Measurements from ENCODE around the gene RNF212B. TPM values are rescaled to one million over a fixed set of nuclear protein-coding genes. Genes with fewer than 3 reads are reported as not detected.

The RNF212B gene
- total RNA-seq, 1 donor from 2014 or later: not detected

DNA sequence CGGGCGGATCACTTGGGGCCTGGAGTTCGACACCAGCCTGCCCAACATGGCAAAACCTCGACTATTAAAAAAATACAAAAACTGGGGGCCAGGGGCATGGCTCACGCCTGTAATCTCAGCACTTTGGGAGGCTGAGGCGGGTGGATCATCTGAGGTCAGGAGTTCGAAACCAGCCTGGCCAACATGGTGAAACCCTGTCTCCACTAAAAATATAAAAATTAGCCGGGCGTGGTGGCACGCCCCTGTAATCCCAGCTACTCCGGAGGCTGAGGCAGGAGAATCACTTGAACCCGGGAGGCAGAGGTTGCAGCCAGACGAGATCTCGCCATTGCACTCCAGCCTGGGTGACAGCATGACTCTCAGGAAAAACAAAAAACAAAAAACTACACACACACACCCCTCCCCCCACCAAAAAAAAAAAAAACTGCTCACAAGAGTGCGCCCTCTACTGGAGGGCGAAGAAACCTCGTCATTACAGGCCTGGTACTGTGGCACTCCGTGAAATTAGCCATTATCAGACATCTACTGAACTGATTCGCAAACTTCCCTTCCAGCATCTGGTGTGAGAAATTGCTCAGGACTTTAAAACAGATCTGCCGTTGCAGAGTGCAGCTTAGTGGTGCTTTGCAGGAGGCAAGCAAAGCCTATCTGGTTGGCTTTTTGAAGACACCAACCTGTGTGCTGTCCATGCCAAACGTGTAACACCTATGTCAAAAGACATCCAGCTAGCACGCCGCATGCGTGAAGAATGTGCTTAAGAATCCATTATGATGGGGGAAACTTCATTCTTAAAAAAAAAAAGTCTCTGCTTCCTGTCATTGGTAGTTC, 57.2 kb downstream of the RNF212B start:
- intact Hi-C loops (cut with micrococcal nuclease): loop anchor here (1.0 to 2.0 kb wide), 5 partner anchors 9 to 309 kb away; partner anchors contain the start of genes HOMEZ and RNF212B

DNA sequence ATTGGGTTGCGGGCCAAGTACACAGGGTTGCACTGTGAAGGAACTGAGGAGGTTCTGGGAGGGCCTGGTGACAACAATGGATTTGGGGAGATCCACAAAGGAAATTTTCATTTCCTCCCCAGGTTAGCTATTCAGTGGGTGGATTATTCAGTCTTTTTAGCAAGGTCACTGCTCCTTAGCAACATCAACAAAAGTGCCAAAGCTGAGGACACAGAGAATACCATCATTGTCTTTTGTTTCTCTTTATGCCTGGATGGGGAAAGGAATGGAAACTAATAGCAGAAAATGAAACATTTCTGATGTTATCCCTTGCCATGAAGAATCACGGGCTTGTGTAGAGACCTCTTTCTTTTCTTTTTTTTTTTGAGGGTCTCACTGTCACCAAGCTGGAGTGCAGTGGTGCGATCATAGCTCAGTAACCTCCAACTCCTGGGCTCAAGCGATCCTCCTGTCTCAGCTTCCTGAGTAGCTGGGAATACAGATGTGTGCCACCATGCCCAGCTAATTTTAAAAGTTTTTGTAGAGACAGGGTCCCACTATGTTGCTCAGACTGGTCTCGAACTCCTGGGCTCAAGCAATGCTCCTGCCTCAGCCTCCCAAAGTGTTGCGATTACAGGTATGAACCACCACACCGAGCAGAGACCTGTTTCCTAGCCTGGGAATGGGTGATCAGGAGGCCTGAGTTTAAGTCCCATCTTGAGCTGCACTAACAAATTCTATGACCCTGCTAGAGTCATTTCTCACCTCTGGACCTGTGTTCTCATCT, 58.5 kb downstream of the RNF212B start:
- intact Hi-C loops (cut with micrococcal nuclease): no loop called here

DNA sequence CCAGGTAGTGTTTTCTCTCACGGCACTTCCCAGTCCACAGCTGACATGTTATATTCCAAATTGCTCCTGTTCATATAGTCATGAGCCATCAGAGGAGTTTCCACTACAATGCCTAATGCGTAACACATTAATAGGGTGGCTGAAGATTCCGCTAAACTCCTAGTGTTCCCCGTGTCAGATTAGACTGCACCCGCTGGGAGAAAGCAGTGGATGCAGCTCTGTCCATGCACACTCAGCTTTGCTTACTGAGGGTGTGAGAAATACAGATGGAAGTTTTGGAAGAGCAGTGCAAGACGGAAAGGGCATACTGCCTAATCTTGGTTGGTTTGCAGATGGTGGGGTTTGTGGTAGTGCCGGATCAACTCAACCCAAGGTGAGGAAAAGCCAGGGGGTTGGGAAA, 59.4 kb downstream of the RNF212B start:
- intact Hi-C loops (cut with micrococcal nuclease): no loop called here

- intact Hi-C loops (cut with micrococcal nuclease): no loop called here
Observed at GRCh38 chr14:23297611-23298277, 60.0 kb downstream of the RNF212B start.

GRCh38 chr14:23299211-23299957, 61.6 kb downstream of the RNF212B start:
- intact Hi-C loops (cut with micrococcal nuclease): loop anchor here (1.0 kb wide), 1 partner anchor 34 kb away; no protein-coding TSS in a partner anchor

GRCh38 chr14:23299986-23300686, 62.4 kb downstream of the RNF212B start:
- intact Hi-C loops (cut with micrococcal nuclease): loop anchor here (1.0 to 10.0 kb wide), 9 partner anchors 35 to 1918 kb away; partner anchors contain the start of genes EMC9, METTL3, PRMT5 and PSME2

DNA sequence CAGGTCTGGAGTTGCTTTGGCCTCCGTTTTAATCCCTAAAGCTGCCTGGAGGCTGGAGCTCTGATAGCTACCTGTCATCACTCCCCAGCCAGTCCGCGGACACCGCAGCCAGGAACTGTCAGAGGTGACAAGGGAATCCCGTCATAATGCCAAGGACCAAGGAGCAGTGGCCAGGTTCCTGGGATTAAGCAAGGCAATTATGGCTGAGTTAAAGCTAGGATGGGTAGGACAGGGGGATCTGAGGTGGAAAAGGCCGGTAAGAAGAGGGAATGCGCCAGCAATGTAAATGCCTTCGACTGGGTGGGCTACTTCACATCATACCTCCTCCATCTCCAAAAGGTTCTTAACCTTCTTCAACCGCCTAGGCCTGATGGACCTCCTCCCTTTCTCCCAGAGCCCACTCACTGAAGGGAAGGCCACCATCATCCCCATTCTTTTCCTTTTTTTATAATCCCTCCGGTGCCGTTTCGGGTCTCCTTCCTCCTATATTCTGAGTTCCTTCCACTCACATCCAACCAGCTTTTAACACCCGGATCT, 63.0 kb downstream of the RNF212B start:
- intact Hi-C loops (cut with micrococcal nuclease): loop anchor here (1.0 to 10.0 kb wide), 17 partner anchors 14 to 1918 kb away; partner anchors contain the start of genes ACIN1, C14orf119, C14orf93 and EMC9

DNA sequence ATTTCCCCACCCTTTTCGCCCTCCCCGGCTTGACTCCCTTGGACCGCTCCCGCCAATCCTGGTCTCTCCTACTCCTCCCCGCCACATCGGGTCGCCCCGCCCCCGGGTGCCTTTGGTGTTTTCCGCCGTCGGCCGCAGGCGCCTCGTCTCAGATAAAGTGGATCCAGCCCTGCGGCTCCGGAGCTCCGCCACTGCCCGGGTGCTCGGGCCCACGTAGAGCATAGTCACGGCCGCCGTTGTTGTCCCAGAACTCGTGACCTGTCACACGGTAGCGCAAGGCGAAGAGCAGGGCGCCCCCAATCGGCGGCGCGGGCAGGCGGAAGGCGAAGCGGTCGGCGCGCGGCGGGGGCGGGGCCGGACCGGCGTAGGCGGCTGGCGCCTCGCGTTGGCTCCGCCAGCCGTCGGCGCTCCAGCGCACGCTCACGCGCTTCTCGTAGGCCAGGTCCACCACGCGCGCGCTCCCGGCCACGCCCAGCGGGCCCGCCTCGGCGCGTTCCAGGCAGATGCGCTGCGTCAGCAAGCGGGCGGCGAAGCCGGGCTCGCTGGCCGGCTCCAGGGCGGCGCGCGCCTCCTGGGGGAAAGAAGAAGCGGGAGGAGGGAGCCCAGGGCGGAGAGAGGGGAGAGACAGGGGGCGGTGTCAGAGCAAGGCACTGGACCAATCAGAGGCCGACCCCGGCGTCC, 63.7 kb downstream of the RNF212B start:
- intact Hi-C loops (cut with micrococcal nuclease): loop anchor here (1.0 to 10.0 kb wide), 17 partner anchors 15 to 1919 kb away; partner anchors contain the start of genes ACIN1, C14orf119, C14orf93 and EMC9

DNA sequence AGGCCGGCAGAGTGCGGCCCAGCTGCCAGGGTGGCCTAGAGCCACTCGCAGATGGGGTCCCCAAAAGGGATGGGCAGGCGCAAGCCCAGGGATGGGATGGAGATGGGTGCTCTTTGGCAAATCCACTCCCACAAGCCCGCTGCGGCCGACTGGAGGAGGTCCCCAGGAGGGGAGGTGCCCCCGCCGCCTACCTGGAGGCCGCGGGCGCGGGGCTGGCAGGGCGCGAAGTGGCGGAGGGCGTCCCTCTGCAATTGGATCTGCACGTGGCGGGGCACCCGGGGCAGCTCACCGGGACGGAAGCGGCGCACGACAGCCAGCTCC, 64.2 kb downstream of the RNF212B start:
- intact Hi-C loops (cut with micrococcal nuclease): loop anchor here (1.0 to 10.0 kb wide), 18 partner anchors 16 to 1920 kb away; partner anchors contain the start of genes ACIN1, C14orf119, C14orf93 and EMC9

DNA sequence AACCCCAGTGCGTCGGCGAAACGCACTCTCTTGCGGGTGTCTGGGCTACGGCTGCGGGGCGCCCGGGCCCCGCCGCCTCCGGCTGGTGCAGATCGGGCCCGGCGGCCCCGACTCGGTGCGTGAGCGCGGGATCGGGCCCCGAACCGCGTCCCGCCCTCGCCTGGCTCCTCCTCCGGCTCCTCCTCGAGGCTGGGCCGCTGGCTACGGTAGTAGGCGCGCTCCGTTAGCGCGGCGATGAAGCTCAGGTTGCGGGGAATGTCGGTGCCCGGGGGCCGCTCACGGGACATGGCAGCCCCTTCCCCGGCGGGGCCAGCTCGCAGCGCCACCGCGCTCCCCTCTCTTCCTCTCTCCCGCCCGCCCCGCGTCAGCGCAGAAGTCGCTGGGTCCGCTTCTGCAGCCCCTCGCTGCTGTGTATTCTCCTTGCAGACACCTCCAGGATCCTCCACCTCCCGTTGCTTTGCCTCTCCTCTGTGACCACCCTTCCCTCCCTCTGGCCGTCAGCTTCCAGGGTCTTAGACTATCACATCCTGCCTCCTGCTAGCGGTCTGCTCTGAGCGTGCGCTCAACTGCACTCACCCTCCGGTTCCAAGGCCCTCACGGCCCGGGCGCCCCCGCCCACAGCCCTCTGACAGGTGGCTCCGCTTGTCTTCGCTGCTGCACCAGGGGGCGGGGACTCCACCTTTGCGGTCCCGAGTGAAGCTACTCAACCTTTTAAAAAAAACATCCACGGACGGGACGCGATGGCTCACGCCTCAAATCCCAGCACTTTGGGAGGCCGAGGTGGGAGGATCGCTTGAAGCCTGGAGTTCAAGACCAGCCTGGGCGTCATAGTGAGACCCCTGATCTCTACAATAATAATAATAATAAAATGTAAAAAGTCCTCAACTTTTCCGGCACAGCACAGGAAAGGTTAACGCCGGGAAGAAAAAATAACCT, 64.8 kb downstream of the RNF212B start, which contains the start of gene PPP1R3E:
Gene PPP1R3E (minus strand): TSS at position 570 of the 936 bp plus-strand sequence. CDS start 283 bp downstream, at position 287.
- intact Hi-C loops (cut with micrococcal nuclease): loop anchor here (1.0 to 10.0 kb wide), 5 partner anchors 473 to 1920 kb away; partner anchors contain the start of genes EMC9, METTL3, MRPL52 and PSME2

- intact Hi-C loops (cut with micrococcal nuclease): loop anchor here (10.0 kb wide), 2 partner anchors 752 to 838 kb away; partner anchors contain the start of genes EMC9, PSME2 and RNF31
Observed at GRCh38 chr14:23306412-23307145, 68.8 kb downstream of the RNF212B start, which contains the start of gene BCL2L2. TSS of gene BCL2L2 (plus strand) at chr14:23306833. CDS start at chr14:23307768, 935 bp downstream.

GRCh38 chr14:23307146-23307530, 69.4 kb downstream of the RNF212B start:
- intact Hi-C loops (cut with micrococcal nuclease): loop anchor here (10.0 kb wide), 2 partner anchors 752 to 838 kb away; partner anchors contain the start of genes EMC9, PSME2 and RNF31

- intact Hi-C loops (cut with micrococcal nuclease): loop anchor here (10.0 kb wide), 2 partner anchors 753 to 837 kb away; partner anchors contain the start of genes EMC9, PSME2 and RNF31
Observed at GRCh38 chr14:23307687-23308644, 70.2 kb downstream of the RNF212B start.

GRCh38 chr14:23308721-23309445, 71.1 kb downstream of the RNF212B start:
- intact Hi-C loops (cut with micrococcal nuclease): loop anchor here (10.0 kb wide), 2 partner anchors 754 to 836 kb away; partner anchors contain the start of genes EMC9, PSME2 and RNF31

GRCh38 chr14:23310546-23310945, 72.8 kb downstream of the RNF212B start:
- intact Hi-C loops (cut with micrococcal nuclease): no loop called here

All from T-helper 1 cell treated with Interleukin-12 subunit alpha and Interleukin-12 subunit beta and Interleukin-4 antibody, amounts not matched to agents 30 ng/mL and 1 ng/mL, for 36 hours (primary cell).